Measurements from ENCODE around the gene CDKAL1. TPM values are rescaled to one million over a fixed set of nuclear protein-coding genes. Genes with fewer than 3 reads are reported as not detected.

The CDKAL1 gene
- total and polyA plus RNA-seq, 2 of the 13 experiments (the other 11 are each of a cell fraction or from before 2014, with no cell fraction given): 9.5 to 27.7 TPM

GRCh38 chr6:21208081-21208795 lies 674.0 kb downstream of the CDKAL1 start (continued):
- TF ChIP-seq SAP130 (CRISPR knock-in tag; IDR thresholded peaks at IDR 0.05; ENCODE audit: low read depth): peak; percentile 35; the same call in 1 of the 2 replicates
- no peak for TF ChIP-seq ESRRA (CRISPR knock-in tag; IDR thresholded peaks at IDR 0.05; ENCODE audit: low read depth)
- peak; percentile 76 for TF ChIP-seq NCOA2 (CRISPR knock-in tag; IDR thresholded peaks at IDR 0.05)
- TF ChIP-seq PHF8 (CRISPR knock-in tag; IDR thresholded peaks at IDR 0.05): no peak
- TF ChIP-seq ZNF331 (CRISPR knock-in tag; IDR thresholded peaks at IDR 0.05): peak; percentile 18; the same call in 1 of the 2 replicates

GRCh38 chr6:21208796-21209186 lies 674.5 kb downstream of the CDKAL1 start:
- H2AFZ ChIP-seq (ENCODE audit: low read length): no peak overlapping the region
- intact Hi-C loops (cut with micrococcal nuclease; ENCODE audit: unreplicated experiment) (loop anchor here (1.0 kb wide), 1 partner anchor 326 kb away; no protein-coding TSS in a partner anchor), in situ Hi-C loops (cut with HindIII; ENCODE audit: extremely low pct_ligation_motif_present, low pct_unique_long_range_greater_than_20kb) (no loop called here)
- no peaks in the 10 kb centered on the region for H3K27me3 ChIP-seq (ENCODE audit: control insufficient read depth in 1 of 2, insufficient read depth in 2 of 2, low read length in 2 of 2)
- no peak for FAIRE-seq
- peak overlapping the region; percentile 48; the same call in 1 of the 2 replicates for H3K4me2 ChIP-seq (ENCODE audit: low read depth, low read length)
- no peak overlapping the region; a peak in 1 of 6 replicates for H3K4me3 ChIP-seq (replicated peaks in 1 of 3; ENCODE audit: insufficient read depth in 1 of 3, low read depth in 2 of 3, low read length in 3 of 3)
- ATAC-seq: peak; percentile 34; the same call in 2 of the 3 replicates
- H3K36me3 ChIP-seq (replicated peaks in 1 of 2; ENCODE audit: control insufficient read depth in 1 of 2, insufficient read depth in 2 of 2, low read length in 2 of 2): peaks cover 0 to 1% of the 10 kb centered on the region in 2 experiments; a peak in 1 of 5 replicates
- H4K20me1 ChIP-seq (ENCODE audit: insufficient read depth, low read length): no peaks in the 10 kb centered on the region
- WGBS (ENCODE audit: low lambda C conversion rate): 95% methylated on average over 5 of the region's 5 CpGs
- H3K27ac ChIP-seq (ENCODE audit: extremely low read length, insufficient read depth, low read length): peak overlapping the region; percentile 80
- H3K9me3 ChIP-seq (ENCODE audit: low read length): no peaks in the 10 kb centered on the region
- ChIA-PET CTCF (ENCODE audit: low intra/inter-chr PET ratio, low total read pairs) (no interaction called here), POLR2A (no interaction called here)
- H3K4me1 ChIP-seq (ENCODE audit: insufficient read depth, low read length): peaks cover 28% of the 10 kb centered on the region
- no peaks in the 10 kb centered on the region for H3K79me2 ChIP-seq (ENCODE audit: insufficient read depth, low read length)
- no peak for DNase-seq (ENCODE audit: low spot score)
- BruUV-seq (replicated peaks): no TSS peak
- H3K9ac ChIP-seq (ENCODE audit: insufficient read depth, low read depth, low read length): no peak overlapping the region
- TF ChIP-seq CEBPB (IDR thresholded peaks at IDR 0.05; ENCODE audit: borderline replicate concordance, low read depth, low read length) (peak; percentile 86), ZNF616 (CRISPR knock-in tag; IDR thresholded peaks at IDR 0.05; ENCODE audit: low read depth) (no peak), TBX3 (IDR thresholded peaks at IDR 0.05; ENCODE audit: borderline replicate concordance) (no peak), THYN1 (CRISPR knock-in tag; IDR thresholded peaks at IDR 0.05; ENCODE audit: borderline replicate concordance, low read depth) (no peak), CHD2 (IDR thresholded peaks at IDR 0.05; ENCODE audit: low read depth, low read length) (no peak), HNRNPH1 (optimal IDR thresholded peaks at IDR 0.05; ENCODE audit: low read depth, low read length) (no peak), ATF4 (CRISPR knock-in tag; IDR thresholded peaks at IDR 0.05) (peak in 1 of 2 experiments; percentile 32; a peak in 1 of 4 replicates), TFAP4 (IDR thresholded peaks at IDR 0.05; ENCODE audit: borderline replicate concordance, low read depth) (no peak), CAMTA2 (CRISPR knock-in tag; IDR thresholded peaks at IDR 0.05; ENCODE audit: borderline replicate concordance) (no peak), STAG1 (CRISPR knock-in tag; IDR thresholded peaks at IDR 0.05) (no peak), FOXA3 (CRISPR knock-in tag; IDR thresholded peaks at IDR 0.05) (0 out of 2 replicates have a peak, but pooled peaks have one; percentile 1), ZNF12 (CRISPR knock-in tag; IDR thresholded peaks at IDR 0.05) (no peak), ZNF800 (CRISPR knock-in tag; IDR thresholded peaks at IDR 0.05) (no peak), SRSF4 (IDR thresholded peaks at IDR 0.05; ENCODE audit: low read depth, low read length, poor library complexity, severe bottlenecking) (no peak)
